K562 (cell line): Measurements from ENCODE around the gene ADGRE2. TPM values are rescaled to one million over a fixed set of nuclear protein-coding genes. Genes with fewer than 3 reads are reported as not detected.

Experiments used
- ATAC-seq: fragments of 200-7000 bp; cut with Tn5 transposase; 3 replicates; pipeline ENCODE4 v1.9.1; 2020; ENCODE audit warnings: moderate library complexity
- BruUV-seq: library from RNA; stranded (reverse); fragments of 400-500 nt; replicated peaks from 2 replicates; lab custom pipeline; 2021; lab: Mats Ljungman, UMichigan
- CTCF ChIA-PET: fragments of 300-600 bp; formaldehyde crosslinking; extraction: SDS; loops from one replicate; lab custom pipeline; 2021; ENCODE audit warnings: low intra/inter-chr PET ratio; lab: Yijun Ruan, JAX
- POLR2A ChIA-PET: fragments of 300-600, 350-650 bp; sonication (Branson Sonifier 250); formaldehyde crosslinking; extraction: SDS; loops from one replicate; lab custom pipeline; 2021; ENCODE audit warnings: antibody characterized with exemption, inconsistent platforms; lab: Yijun Ruan, JAX
- DNase-seq, 4 experiments: peaks; one replicate each; pipeline versions ENCODE4 v3.0.0 to v3.0.0-alpha.2; 2011 to 2018; ENCODE audit warnings: low spot score in 3 of 4, mixed read lengths in 3 of 4; ENCODE audit errors: extremely low read depth in 1 of 4
- FAIRE-seq: peaks from 2 replicates; lab custom pipeline; 2011; peaks lifted over from hg19 to GRCh38; lab: Jason Lieb, UNC
- H2AFZ ChIP-seq: 2 replicates; pipeline ENCODE4 v1.6.0; 2011; ENCODE audit warnings: low read depth, low read length, control low read depth, inconsistent platforms
- H3K27ac ChIP-seq: fragments of 200-600 bp; 3 replicates; pipeline ENCODE4 v1.8.0; 2011; ENCODE audit warnings: low read depth, mild to moderate bottlenecking, control low read depth, inconsistent platforms, low read length, moderate library complexity, mixed read lengths; ENCODE audit errors: extremely low read depth
- H3K27me3 ChIP-seq, 2 experiments: fragments of 300-600 bp in 1 of 2; 2 replicates in 1 of 2; 3 replicates in 1 of 2; pipeline versions ENCODE4 v1.6.0 to v1.8.0; 2011; ENCODE audit warnings: inconsistent platforms in 2 of 2, low read length in 2 of 2, mild to moderate bottlenecking in 1 of 2, mixed read lengths in 1 of 2, moderate library complexity in 1 of 2; ENCODE audit not compliant: control insufficient read depth in 2 of 2, insufficient read depth in 2 of 2
- H3K36me3 ChIP-seq: fragments of 300-600 bp; 3 replicates; pipeline ENCODE4 v1.8.0; 2011; ENCODE audit warnings: mild to moderate bottlenecking, low read length, inconsistent platforms; ENCODE audit not compliant: control insufficient read depth, insufficient read depth
- H3K4me1 ChIP-seq, 2 experiments: fragments of 200-600 bp in 1 of 2; replicated peaks in 1 of 2; 2 replicates in 1 of 2; 3 replicates in 1 of 2; pipeline versions ENCODE4 v1.5.1 to v1.8.0; 2011; ENCODE audit warnings: inconsistent platforms in 2 of 2, low read length in 2 of 2, mild to moderate bottlenecking in 1 of 2, mixed read lengths in 1 of 2, moderate library complexity in 1 of 2; ENCODE audit not compliant: control insufficient read depth in 2 of 2, insufficient read depth in 2 of 2
- H3K4me2 ChIP-seq: 2 replicates; pipeline ENCODE4 v1.6.1; 2011; ENCODE audit warnings: low read length, control low read depth, inconsistent platforms, mixed read lengths; ENCODE audit not compliant: insufficient read depth
- H3K4me3 ChIP-seq: fragments of 200-600 bp; sonication (generic), shearing (Covaris generic); 2 replicates; pipeline ENCODE4 v1.5.1; 2016; ENCODE audit warnings: control low read depth, inconsistent platforms
- H3K79me2 ChIP-seq: fragments of 200-600 bp; 3 replicates; pipeline ENCODE4 v1.8.0; 2011; ENCODE audit warnings: low read length, inconsistent platforms; ENCODE audit not compliant: control insufficient read depth, insufficient read depth
- H3K9ac ChIP-seq, 2 experiments: 2 replicates each; pipeline versions ENCODE4 v1.6.0 to v1.6.1; 2011; ENCODE audit warnings: low read depth in 2 of 2, low read length in 2 of 2, control low read depth in 1 of 2, inconsistent platforms in 1 of 2, mild to moderate bottlenecking in 1 of 2, mixed read lengths in 1 of 2; ENCODE audit not compliant: insufficient read depth in 1 of 2
- H3K9me1 ChIP-seq: one replicate; pipeline ENCODE4 v1.6.0; 2011; ENCODE audit warnings: inconsistent platforms, mild to moderate bottlenecking, low read length, moderate library complexity; ENCODE audit not compliant: control insufficient read depth, insufficient read depth
- H3K9me3 ChIP-seq: replicated peaks from 2 replicates; pipeline ENCODE4 v1.5.1; 2011; ENCODE audit warnings: low read depth, low read length, inconsistent platforms; ENCODE audit not compliant: control insufficient read depth, insufficient read depth
- H4K20me1 ChIP-seq: replicated peaks from 2 replicates; pipeline ENCODE4 v1.6.1; 2011; ENCODE audit warnings: low read length, inconsistent platforms, mixed read lengths; ENCODE audit not compliant: control insufficient read depth, insufficient read depth
- ERF ChIP-seq: fragments of 450-650 bp; formaldehyde crosslinking; IDR thresholded peaks from 2 replicates; pipeline ENCODE4 v1.4.0; 2020; ENCODE audit warnings: mild to moderate bottlenecking, mixed read lengths
- GABPB2 ChIP-seq: fragments of 250-450 bp; sonication (Bioruptor Pico); conservative IDR thresholded peaks from 2 replicates; pipeline ENCODE4 v1.5.1; 2021; ENCODE audit warnings: mild to moderate bottlenecking
- HNRNPH1 ChIP-seq: fragments of 200-400 bp; formaldehyde crosslinking; optimal IDR thresholded peaks from 2 replicates; pipeline ENCODE3; 2017; ENCODE audit warnings: low read depth, mild to moderate bottlenecking, low read length, moderate library complexity
- NCOA4 ChIP-seq: fragments of 450-650 bp; IDR thresholded peaks from 2 replicates; pipeline ENCODE4 v1.6.1; 2018; ENCODE audit warnings: mild to moderate bottlenecking; ENCODE audit not compliant: partially characterized antibody
- RBM25 ChIP-seq: fragments of 200-400 bp; formaldehyde crosslinking; IDR thresholded peaks from 2 replicates; pipeline ENCODE4 v1.6.1; 2018; ENCODE audit warnings: low read length, low read depth, moderate library complexity; ENCODE audit not compliant: severe bottlenecking
- SREBF1 ChIP-seq: fragments of 150-350 bp; IDR thresholded peaks from 2 replicates; pipeline ENCODE4 v1.6.1; 2014; ENCODE audit warnings: antibody characterized with exemption, low read depth, low read length, borderline replicate concordance
- SREBF2 ChIP-seq: sonication (generic); formaldehyde crosslinking; IDR thresholded peaks from 2 replicates; pipeline ENCODE4 v1.4.0; 2020; ENCODE audit warnings: mild to moderate bottlenecking, missing genetic modification reagents
- ZNF197 ChIP-seq: fragments of 200-800 bp; sonication (Bioruptor generic); IDR thresholded peaks from 2 replicates; pipeline ENCODE4 v1.6.1; 2016; ENCODE audit warnings: low read depth, missing genetic modification characterization, missing compliant biosample characterization
- ZNF41 ChIP-seq: fragments of 250-450 bp; sonication (Bioruptor Pico); conservative IDR thresholded peaks from 2 replicates; pipeline ENCODE4 v1.4.0; 2020; ENCODE audit warnings: mild to moderate bottlenecking
- WGBS: fragments of 100-300 bp; shearing (Covaris generic); methylation state at CpG from one replicate; pipeline ENCODE4 v1.1.6; 2016; ENCODE audit warnings: low coverage, mixed read lengths; ENCODE audit not compliant: insufficient coverage; ENCODE audit errors: missing lambda C conversion rate; 5-methylcytosine and 5-hydroxymethylcytosine counted together
- in situ Hi-C: fragments of 300-500 bp; cut with MboI; formaldehyde crosslinking; loops from 4 replicates; pipeline ENCODE4 v1.15.0; 2018; ENCODE audit warnings: inconsistent platforms, mixed read lengths
- intact Hi-C: fragments of 100-400 bp; cut with micrococcal nuclease; formaldehyde crosslinking; loops from 2 replicates; pipeline ENCODE4 v1.14.2; 2022
- polyA plus RNA-seq, 8 experiments: library from polyadenylated mRNA; depleted of rRNA in 4 of 8; stranded (reverse) in 5 of 8; unstranded in 3 of 8; fragments of >200 nt; fragmentation: Nextera tagmentation in 2 of 8; fragmentation: Illumina TruSeq in 1 of 8; extraction: Ambion mirVana in 2 of 8; extraction: Trizol in 1 of 8; gene quantifications; 2 replicates each; pipeline versions ENCODE4 v1.2.1 to v1.2.3, GENCODE V29; 2011 to 2014; ENCODE audit warnings: inconsistent platforms in 1 of 8, missing spikeins in 1 of 8
- total RNA-seq, 7 experiments: library from RNA; depleted of rRNA in 6 of 7; stranded (reverse); fragments of >200 nt in 6 of 7; fragmentation: Illumina TruSeq in 2 of 7; extraction: Trizol in 2 of 7; gene quantifications; 2 replicates each; pipeline versions ENCODE4 v1.2.1 to v1.2.3, GENCODE V29; 2011 to 2021; ENCODE audit warnings: low replicate concordance in 1 of 7
- TF ChIP-seq, protein P1 (sequence below): fragments of 250-450 bp; sonication (Bioruptor Pico); IDR thresholded peaks from 2 replicates; pipeline ENCODE4 v1.4.0; 2020
- TF ChIP-seq, protein P2 (sequence below): fragments of 450-650 bp; IDR thresholded peaks from 2 replicates; pipeline ENCODE4 v1.6.1; 2017; ENCODE audit warnings: mild to moderate bottlenecking, moderate library complexity

Gene ADGRE2
- total and polyA plus RNA-seq, 9 of the 15 experiments (the other 6 are each of a cell fraction or from before 2014, with no cell fraction given), result 4.3 to 17.3 (median 9.8) TPM

DNA sequence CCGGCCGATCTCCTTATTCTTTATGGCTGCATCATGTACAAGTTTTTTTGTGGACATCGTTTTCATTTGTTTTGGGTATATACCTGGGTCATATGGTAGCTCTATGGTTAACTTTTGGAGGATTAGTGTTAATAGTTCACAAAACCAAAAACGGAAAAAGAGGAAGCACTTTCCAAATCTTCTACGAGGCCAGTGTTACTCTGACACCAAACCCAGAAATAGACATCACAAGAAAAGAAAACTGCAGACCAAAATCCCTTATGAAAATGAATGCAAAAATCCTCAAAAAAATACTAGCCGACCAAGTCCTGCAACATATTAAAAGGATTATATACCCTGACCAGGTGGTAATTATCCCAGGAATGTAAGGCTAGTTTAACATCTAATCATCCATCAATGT is 29.8 kb downstream of the ADGRE2 start:
- no peak overlapping the region for H3K4me2 ChIP-seq
- FAIRE-seq (peak; percentile 58), ATAC-seq (no peak), DNase-seq (no peak)
- no peak overlapping the region for H2AFZ ChIP-seq
- H3K9ac ChIP-seq, result no peak overlapping the region
- BruUV-seq, result no TSS peak
- TF ChIP-seq SREBF1 (no peak), GABPB2 (no peak), ZNF41 (CRISPR knock-in tag) (no peak), ERF (CRISPR knock-in tag) (no peak)
- TF ChIP-seq, protein P1, sequence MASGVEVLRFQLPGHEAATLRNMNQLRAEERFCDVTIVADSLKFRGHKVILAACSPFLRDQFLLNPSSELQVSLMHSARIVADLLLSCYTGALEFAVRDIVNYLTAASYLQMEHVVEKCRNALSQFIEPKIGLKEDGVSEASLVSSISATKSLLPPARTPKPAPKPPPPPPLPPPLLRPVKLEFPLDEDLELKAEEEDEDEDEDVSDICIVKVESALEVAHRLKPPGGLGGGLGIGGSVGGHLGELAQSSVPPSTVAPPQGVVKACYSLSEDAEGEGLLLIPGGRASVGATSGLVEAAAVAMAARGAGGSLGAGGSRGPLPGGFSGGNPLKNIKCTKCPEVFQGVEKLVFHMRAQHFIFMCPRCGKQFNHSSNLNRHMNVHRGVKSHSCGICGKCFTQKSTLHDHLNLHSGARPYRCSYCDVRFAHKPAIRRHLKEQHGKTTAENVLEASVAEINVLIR, result no peak
- H3K79me2 ChIP-seq, result no peaks in the 10 kb centered on the region
- peaks cover 61% of the 10 kb centered on the region; the same call in 2 of the 3 replicates for H3K36me3 ChIP-seq
- no peak overlapping the region for H3K4me3 ChIP-seq
- POLR2A ChIA-PET, result interaction anchor here (0.9 kb wide), 1 partner anchor 13 kb away, joined by 3 read pairs; no protein-coding TSS in a partner anchor
- no peaks in the 10 kb centered on the region for H3K27me3 ChIP-seq
- no peaks in the 10 kb centered on the region for H3K9me1 ChIP-seq
- no peak overlapping the region for H3K27ac ChIP-seq
- CTCF ChIA-PET, result no interaction called here
- in situ Hi-C loops, result no loop called here
- 82% methylated on average over 6 of the region's 6 CpGs for WGBS
- H4K20me1 ChIP-seq, result no peaks in the 10 kb centered on the region
- no peaks in the 10 kb centered on the region; a peak in 1 of 5 replicates for H3K4me1 ChIP-seq
- no peaks in the 10 kb centered on the region for H3K9me3 ChIP-seq
- intact Hi-C loops, result no loop called here

DNA sequence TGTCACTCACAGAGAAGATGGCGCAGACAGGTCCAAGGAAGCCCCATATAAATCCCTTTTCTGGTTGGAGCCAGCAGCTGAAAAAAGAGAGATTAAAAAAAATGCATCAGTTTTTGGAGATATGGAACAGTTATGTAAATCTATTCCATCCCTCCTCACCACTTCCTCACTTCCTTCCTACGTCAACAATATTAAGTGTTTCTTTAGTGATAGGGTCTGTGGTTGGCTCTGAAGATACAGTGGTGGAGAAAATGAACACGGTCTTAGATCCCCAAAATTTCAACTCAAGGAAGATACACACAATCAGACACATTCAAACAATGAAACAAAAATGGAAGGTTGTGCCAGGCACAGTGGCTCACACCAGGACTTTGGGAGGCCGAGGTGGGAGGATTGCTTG is 31.5 kb downstream of the ADGRE2 start:
- POLR2A ChIA-PET, result no interaction called here
- H3K27me3 ChIP-seq, result no peaks in the 10 kb centered on the region
- TF ChIP-seq ZNF197 (CRISPR knock-in tag), result no peak
- TF ChIP-seq NCOA4, result no peak
- no peak for TF ChIP-seq SREBF2 (CRISPR knock-in tag)
- TF ChIP-seq HNRNPH1, result no peak
- TF ChIP-seq RBM25, result no peak
- TF ChIP-seq, protein P2, sequence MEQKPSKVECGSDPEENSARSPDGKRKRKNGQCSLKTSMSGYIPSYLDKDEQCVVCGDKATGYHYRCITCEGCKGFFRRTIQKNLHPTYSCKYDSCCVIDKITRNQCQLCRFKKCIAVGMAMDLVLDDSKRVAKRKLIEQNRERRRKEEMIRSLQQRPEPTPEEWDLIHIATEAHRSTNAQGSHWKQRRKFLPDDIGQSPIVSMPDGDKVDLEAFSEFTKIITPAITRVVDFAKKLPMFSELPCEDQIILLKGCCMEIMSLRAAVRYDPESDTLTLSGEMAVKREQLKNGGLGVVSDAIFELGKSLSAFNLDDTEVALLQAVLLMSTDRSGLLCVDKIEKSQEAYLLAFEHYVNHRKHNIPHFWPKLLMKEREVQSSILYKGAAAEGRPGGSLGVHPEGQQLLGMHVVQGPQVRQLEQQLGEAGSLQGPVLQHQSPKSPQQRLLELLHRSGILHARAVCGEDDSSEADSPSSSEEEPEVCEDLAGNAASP, result no peak
- TF ChIP-seq, all 486 proteins: peak for 0
- Histone ChIP-seq H3K9ac (no peak overlapping the region), H2AFZ (no peak overlapping the region), H3K9me1 (no peaks in the 10 kb centered on the region), H3K9me3 (no peaks in the 10 kb centered on the region), H3K36me3 (peaks cover 65% of the 10 kb centered on the region; the same call in 2 of the 3 replicates), H3K4me2 (no peak overlapping the region), H3K4me3 (no peak overlapping the region), H3K4me1 (no peaks in the 10 kb centered on the region), H3K79me2 (no peaks in the 10 kb centered on the region), H3K27ac (no peak overlapping the region), H4K20me1 (no peaks in the 10 kb centered on the region)
- no TSS peak for BruUV-seq
- CTCF ChIA-PET, result no interaction called here
- ATAC-seq, result no peak
- DNase-seq, result no peak
- WGBS, result 78% methylated on average over 3 of the region's 4 CpGs
- intact Hi-C loops, result no loop called here
- in situ Hi-C loops, result no loop called here
- no peak for FAIRE-seq
